Trophoblast cell (in vitro differentiated cells and primary cell): ENCODE results near the gene MAVS.

Experiments used
- DNase-seq, 2 donors: peaks; one replicate each; pipeline ENCODE4 v3.0.0-alpha.2; 2016
- H2AFZ ChIP-seq: 2 replicates; pipeline ENCODE4 v1.6.1; 2013; ENCODE audit warnings: low read length, moderate library complexity, mild to moderate bottlenecking; ENCODE audit not compliant: insufficient read depth, poor library complexity
- H2AK5ac ChIP-seq: 2 replicates; pipeline ENCODE4 v1.6.1; 2013; ENCODE audit warnings: mild to moderate bottlenecking, low read length
- H2BK120ac ChIP-seq: 2 replicates; pipeline ENCODE4 v1.6.1; 2013; ENCODE audit warnings: low read length, mild to moderate bottlenecking, moderate library complexity; ENCODE audit not compliant: insufficient read depth, poor library complexity
- H2BK12ac ChIP-seq: 2 replicates; pipeline ENCODE4 v1.6.1; 2013; ENCODE audit warnings: mild to moderate bottlenecking, low read length, moderate library complexity
- H2BK5ac ChIP-seq: 2 replicates; pipeline ENCODE4 v1.6.1; 2013; ENCODE audit warnings: low read length, low read depth, moderate library complexity, mild to moderate bottlenecking; ENCODE audit not compliant: poor library complexity
- H3K14ac ChIP-seq: 2 replicates; pipeline ENCODE4 v1.6.1; 2013; ENCODE audit warnings: mild to moderate bottlenecking, low read length
- H3K18ac ChIP-seq: 2 replicates; pipeline ENCODE4 v1.6.1; 2013; ENCODE audit warnings: mild to moderate bottlenecking, low read length
- H3K23ac ChIP-seq: 2 replicates; pipeline ENCODE4 v1.6.1; 2013; ENCODE audit warnings: low read length
- H3K27ac ChIP-seq: 2 replicates; pipeline ENCODE4 v1.5.1; 2013; ENCODE audit warnings: low read depth, mild to moderate bottlenecking, inconsistent platforms, low read length, moderate library complexity
- H3K27me3 ChIP-seq: 2 replicates; pipeline ENCODE4 v1.6.1; 2013; ENCODE audit warnings: inconsistent platforms, mild to moderate bottlenecking, low read length, moderate library complexity; ENCODE audit not compliant: insufficient read depth
- H3K36me3 ChIP-seq, 2 experiments: 1 replicate in 1 of 2; 2 replicates in 1 of 2; pipeline ENCODE4 v1.6.1; 2013; ENCODE audit warnings: low read length in 2 of 2, mild to moderate bottlenecking in 2 of 2, moderate library complexity in 1 of 2; ENCODE audit not compliant: insufficient read depth in 2 of 2, control insufficient read depth in 1 of 2
- H3K4ac ChIP-seq: 2 replicates; pipeline ENCODE4 v1.6.1; 2013; ENCODE audit warnings: low read depth, mild to moderate bottlenecking, low read length, moderate library complexity
- H3K4me1 ChIP-seq, 2 experiments: 1 replicate in 1 of 2; 2 replicates in 1 of 2; pipeline ENCODE4 v1.6.1; 2013; ENCODE audit warnings: low read length in 2 of 2, mild to moderate bottlenecking in 2 of 2, moderate library complexity in 1 of 2; ENCODE audit not compliant: insufficient read depth in 2 of 2, control insufficient read depth in 1 of 2
- H3K4me2 ChIP-seq: 2 replicates; pipeline ENCODE4 v1.6.1; 2013; ENCODE audit warnings: inconsistent platforms, mild to moderate bottlenecking, low read length, moderate library complexity
- H3K4me3 ChIP-seq: 2 replicates; pipeline ENCODE4 v1.5.1; 2013; ENCODE audit warnings: mild to moderate bottlenecking, low read depth, low read length, inconsistent platforms
- H3K79me1 ChIP-seq: one replicate; pipeline ENCODE4 v1.6.1; 2013; ENCODE audit warnings: low read length
- H3K79me2 ChIP-seq: 2 replicates; pipeline ENCODE4 v1.6.1; 2013; ENCODE audit warnings: low read length, mild to moderate bottlenecking; ENCODE audit not compliant: control insufficient read depth, insufficient read depth, poor library complexity
- H3K9ac ChIP-seq: 2 replicates; pipeline ENCODE4 v1.6.1; 2013; ENCODE audit warnings: mild to moderate bottlenecking, low read length
- H3K9me3 ChIP-seq: 2 replicates; pipeline ENCODE4 v1.6.1; 2013; ENCODE audit warnings: low read depth, mild to moderate bottlenecking, control low read depth, inconsistent platforms, low read length; ENCODE audit not compliant: insufficient read depth
- H4K12ac ChIP-seq: 2 replicates; pipeline ENCODE4 v1.6.1; 2013; ENCODE audit warnings: low read depth, mild to moderate bottlenecking, low read length, moderate library complexity
- H4K8ac ChIP-seq: 2 replicates; pipeline ENCODE4 v1.6.1; 2013; ENCODE audit warnings: low read depth, mild to moderate bottlenecking, low read length, moderate library complexity
- H4K91ac ChIP-seq: one replicate; pipeline ENCODE4 v1.6.1; 2013; ENCODE audit warnings: low read depth, mild to moderate bottlenecking, low read length, moderate library complexity
- whole genome bisulfite sequencing: extraction: QIAGEN DNeasy Blood & Tissue Kit; methylation state at CpG from one replicate; pipeline ENCODE4 v1.1.7; 2013; ENCODE audit warnings: missing lambda C conversion rate; ENCODE audit not compliant: insufficient read length, insufficient coverage; ENCODE audit errors: extremely low coverage; 5-methylcytosine and 5-hydroxymethylcytosine counted together

The MAVS gene

DNA sequence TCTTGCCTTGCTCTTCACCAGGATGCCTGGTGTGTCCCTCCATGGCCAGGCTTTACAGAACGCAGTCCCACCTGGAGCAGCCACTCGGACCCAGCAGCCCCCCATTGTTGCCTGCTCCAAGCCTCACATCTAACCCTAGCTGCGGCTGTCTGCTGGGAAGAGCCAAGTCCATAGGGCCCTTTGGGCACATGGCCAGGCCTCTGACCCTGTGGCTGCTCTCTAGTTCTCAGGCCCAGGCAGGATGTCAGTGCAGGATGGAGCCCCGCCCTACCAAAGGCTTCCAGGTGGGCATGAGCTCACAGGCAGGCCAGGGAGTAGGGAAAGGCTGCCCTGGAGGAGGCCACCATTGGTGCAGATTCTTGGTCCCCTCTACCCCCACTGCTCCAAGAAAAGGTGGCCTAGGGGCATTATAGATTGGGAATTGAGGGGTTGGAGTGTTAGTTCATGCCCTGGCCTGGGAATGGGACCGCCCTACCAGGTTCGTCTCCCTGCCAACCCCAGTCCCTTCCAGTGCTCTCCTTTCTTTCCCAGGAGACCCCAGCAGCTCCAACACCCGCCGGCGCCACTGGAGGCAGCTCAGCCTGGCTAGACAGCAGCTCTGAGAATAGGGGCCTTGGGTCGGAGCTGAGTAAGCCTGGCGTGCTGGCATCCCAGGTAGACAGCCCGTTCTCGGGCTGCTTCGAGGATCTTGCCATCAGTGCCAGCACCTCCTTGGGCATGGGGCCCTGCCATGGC, 18.7 kb downstream of the MAVS start:
- H3K4me3 ChIP-seq, result no peak overlapping the region
- H2BK120ac ChIP-seq, result no peak overlapping the region
- H3K27ac ChIP-seq, result no peak overlapping the region
- no peak overlapping the region for H3K4me2 ChIP-seq
- peaks cover 3 to 10% of the 10 kb centered on the region in 2 experiments for H3K4me1 ChIP-seq
- H3K36me3 ChIP-seq, result peaks cover 58 to 71% of the 10 kb centered on the region in 2 experiments
- H3K27me3 ChIP-seq, result no peaks in the 10 kb centered on the region
- H2AFZ ChIP-seq, result no peak overlapping the region
- no peak overlapping the region for H3K9ac ChIP-seq
- no peak overlapping the region for H4K91ac ChIP-seq
- H2AK5ac ChIP-seq, result no peak overlapping the region
- DNase-seq, result peak; percentile 77 to 78
- WGBS, result no CpG with 5 or more reads among the region's 14 CpGs
- H3K18ac ChIP-seq, result no peak overlapping the region
- peaks cover 10% of the 10 kb centered on the region for H3K9me3 ChIP-seq
- H3K4ac ChIP-seq, result no peak overlapping the region
- no peak overlapping the region for H4K12ac ChIP-seq
- no peak overlapping the region for H4K8ac ChIP-seq
- H3K79me2 ChIP-seq, result no peaks in the 10 kb centered on the region
- H2BK5ac ChIP-seq, result no peak overlapping the region
- H3K14ac ChIP-seq, result no peak overlapping the region
- no peak overlapping the region for H3K23ac ChIP-seq
- no peak overlapping the region for H2BK12ac ChIP-seq
- H3K79me1 ChIP-seq, result no peaks in the 10 kb centered on the region

DNA sequence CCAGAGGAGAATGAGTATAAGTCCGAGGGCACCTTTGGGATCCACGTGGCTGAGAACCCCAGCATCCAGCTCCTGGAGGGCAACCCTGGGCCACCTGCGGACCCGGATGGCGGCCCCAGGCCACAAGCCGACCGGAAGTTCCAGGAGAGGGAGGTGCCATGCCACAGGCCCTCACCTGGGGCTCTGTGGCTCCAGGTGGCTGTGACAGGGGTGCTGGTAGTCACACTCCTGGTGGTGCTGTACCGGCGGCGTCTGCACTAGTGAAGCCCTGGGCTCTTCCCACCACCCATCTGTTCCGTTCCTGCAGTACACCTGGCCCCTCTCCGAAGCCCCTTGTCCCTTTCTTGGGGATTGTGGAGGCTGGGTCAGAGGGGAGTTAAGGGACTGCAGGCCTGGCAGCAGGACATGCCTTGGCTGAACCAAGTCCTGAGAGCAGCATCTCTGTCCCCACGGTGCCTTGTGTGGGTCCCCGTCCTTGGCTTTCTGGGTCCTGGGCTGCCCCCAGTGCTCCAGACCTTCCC, 19.3 kb downstream of the MAVS start:
- H3K36me3 ChIP-seq, result peaks cover 58 to 71% of the 10 kb centered on the region in 2 experiments
- no CpG with 5 or more reads among the region's 14 CpGs for whole genome bisulfite sequencing
- no peak overlapping the region for H3K14ac ChIP-seq
- H3K4me1 ChIP-seq, result peaks cover 3 to 10% of the 10 kb centered on the region in 2 experiments
- no peak overlapping the region for H3K4ac ChIP-seq
- H2AFZ ChIP-seq, result no peak overlapping the region
- H4K8ac ChIP-seq, result no peak overlapping the region
- H3K79me2 ChIP-seq, result no peaks in the 10 kb centered on the region
- H4K12ac ChIP-seq, result no peak overlapping the region
- peaks cover 10% of the 10 kb centered on the region for H3K9me3 ChIP-seq
- no peak overlapping the region for H3K4me2 ChIP-seq
- no peaks in the 10 kb centered on the region for H3K79me1 ChIP-seq
- DNase-seq, result peak; percentile 90 to 91
- no peak overlapping the region for H2AK5ac ChIP-seq
- no peak overlapping the region for H4K91ac ChIP-seq
- no peaks in the 10 kb centered on the region for H3K27me3 ChIP-seq
- no peak overlapping the region for H3K9ac ChIP-seq
- no peak overlapping the region for H2BK5ac ChIP-seq
- no peak overlapping the region for H3K23ac ChIP-seq
- H2BK12ac ChIP-seq, result no peak overlapping the region
- H3K18ac ChIP-seq, result no peak overlapping the region
- H3K4me3 ChIP-seq, result no peak overlapping the region
- no peak overlapping the region for H2BK120ac ChIP-seq
- H3K27ac ChIP-seq, result no peak overlapping the region

DNA sequence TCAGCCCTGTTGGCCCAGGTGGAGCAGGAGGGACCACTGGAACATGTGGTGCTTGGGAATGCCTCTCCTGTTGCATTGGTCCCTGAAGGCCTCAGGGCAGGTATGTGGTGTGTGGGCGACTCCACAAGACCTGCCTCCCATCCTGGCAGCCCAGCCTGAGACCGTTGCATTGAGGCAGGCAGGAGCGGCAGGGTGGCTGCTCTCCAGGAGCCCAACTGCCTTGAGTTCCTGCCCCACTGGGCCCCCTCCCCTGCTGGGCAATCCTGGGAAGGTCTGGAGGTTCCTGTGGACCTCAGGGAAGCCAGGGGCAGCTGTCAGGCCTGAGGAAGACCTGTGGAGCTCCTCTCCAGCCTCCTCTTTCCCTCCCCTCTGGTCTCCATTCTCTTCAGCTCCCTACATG, 19.8 kb downstream of the MAVS start:
- Histone ChIP-seq H4K12ac (no peak overlapping the region), H4K8ac (no peak overlapping the region), H3K79me1 (no peaks in the 10 kb centered on the region), H4K91ac (no peak overlapping the region), H3K36me3 (peaks cover 53 to 71% of the 10 kb centered on the region in 2 experiments), H3K4me3 (no peak overlapping the region), H3K79me2 (no peaks in the 10 kb centered on the region), H3K27ac (no peak overlapping the region), H3K4me1 (peaks cover 8 to 15% of the 10 kb centered on the region in 2 experiments), H3K18ac (no peak overlapping the region), H3K27me3 (no peaks in the 10 kb centered on the region), H2BK5ac (no peak overlapping the region), H3K23ac (no peak overlapping the region), H3K14ac (no peak overlapping the region), H3K9me3 (peaks cover 10% of the 10 kb centered on the region), H3K4ac (no peak overlapping the region), H2BK120ac (no peak overlapping the region), H2BK12ac (no peak overlapping the region), H3K9ac (no peak overlapping the region), H2AK5ac (no peak overlapping the region), H2AFZ (no peak overlapping the region), H3K4me2 (no peak overlapping the region)
- DNase-seq, result peak; percentile 92 to 94
- no CpG with 5 or more reads among the region's 3 CpGs for WGBS

DNA sequence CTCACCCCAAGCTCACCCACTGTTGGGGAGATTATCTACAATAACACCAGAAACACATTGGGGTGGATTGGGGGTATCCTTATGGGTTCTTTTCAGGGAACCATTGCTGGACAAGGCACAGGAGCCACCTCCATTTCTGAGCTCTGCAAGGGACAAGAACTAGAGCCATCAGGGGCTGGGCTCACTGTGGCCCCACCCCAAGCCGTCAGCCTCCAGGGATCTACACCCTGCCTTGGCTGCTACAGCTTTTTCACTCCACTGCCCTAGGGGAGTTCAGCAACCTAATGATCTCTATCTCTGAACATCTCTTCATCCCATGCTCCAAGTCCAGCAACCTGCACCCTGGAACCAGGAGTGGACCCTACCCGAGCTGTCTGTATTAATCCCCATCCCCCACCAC, 21.2 kb downstream of the MAVS start:
- H3K4ac ChIP-seq, result no peak overlapping the region
- no peak overlapping the region for H3K27ac ChIP-seq
- H3K23ac ChIP-seq, result no peak overlapping the region
- H3K27me3 ChIP-seq, result no peaks in the 10 kb centered on the region
- no peak overlapping the region for H4K8ac ChIP-seq
- peaks cover 6% of the 10 kb centered on the region for H3K9me3 ChIP-seq
- H2AFZ ChIP-seq, result no peak overlapping the region
- WGBS, result no CpG with 5 or more reads among the region's 2 CpGs
- no peak overlapping the region for H3K4me3 ChIP-seq
- no peak overlapping the region for H2BK120ac ChIP-seq
- peak in 1 of 2 donors; percentile 24 for DNase-seq
- no peak overlapping the region for H3K4me2 ChIP-seq
- no peak overlapping the region for H3K14ac ChIP-seq
- H2BK12ac ChIP-seq, result no peak overlapping the region
- H3K36me3 ChIP-seq, result peaks cover 42 to 61% of the 10 kb centered on the region in 2 experiments
- peaks cover 10 to 21% of the 10 kb centered on the region in 2 experiments for H3K4me1 ChIP-seq
- H4K12ac ChIP-seq, result no peak overlapping the region
- H2BK5ac ChIP-seq, result no peak overlapping the region
- H4K91ac ChIP-seq, result no peak overlapping the region
- no peaks in the 10 kb centered on the region for H3K79me1 ChIP-seq
- H3K18ac ChIP-seq, result no peak overlapping the region
- no peaks in the 10 kb centered on the region for H3K79me2 ChIP-seq
- H2AK5ac ChIP-seq, result no peak overlapping the region
- no peak overlapping the region for H3K9ac ChIP-seq
